Neural cell (in vitro differentiated cells): ENCODE data around the gene TBPL2.

Experiments
- CTCF ChIP-seq: fragments of 450-650 bp; IDR thresholded peaks from 2 replicates; pipeline ENCODE4 v1.5.1; 2014; ENCODE audit warnings: antibody characterized with exemption, mild to moderate bottlenecking, moderate library complexity; ENCODE audit not compliant: poor library complexity, severe bottlenecking
- EP300 ChIP-seq: fragments of 450-650 bp; conservative IDR thresholded peaks from 2 replicates; pipeline ENCODE4 v1.6.1; 2014; ENCODE audit warnings: antibody characterized with exemption, mild to moderate bottlenecking, moderate library complexity; ENCODE audit not compliant: poor library complexity, severe bottlenecking
- EZH2 ChIP-seq: fragments of 200-600, 300-800 bp; shearing (Covaris generic), sonication (generic); IDR thresholded peaks from 2 replicates; pipeline ENCODE4 v1.6.1; 2014; ENCODE audit warnings: antibody characterized with exemption, low read length, borderline replicate concordance, mild to moderate bottlenecking; ENCODE audit not compliant: insufficient read depth, poor library complexity, severe bottlenecking
- MXI1 ChIP-seq: fragments of 450-650 bp; conservative IDR thresholded peaks from 2 replicates; pipeline ENCODE4 v1.6.1; 2014; ENCODE audit warnings: antibody characterized with exemption, mild to moderate bottlenecking; ENCODE audit not compliant: poor library complexity, severe bottlenecking
- POLR2AphosphoS5 ChIP-seq: IDR thresholded peaks from 2 replicates; pipeline ENCODE4 v1.6.1; 2012
- RAD21 ChIP-seq: fragments of 450-650 bp; conservative IDR thresholded peaks from 2 replicates; pipeline ENCODE4 v1.6.1; 2014; ENCODE audit warnings: antibody characterized with exemption, mild to moderate bottlenecking, moderate library complexity
- SMC3 ChIP-seq: fragments of 450-650 bp; conservative IDR thresholded peaks from 2 replicates; pipeline ENCODE4 v1.6.1; 2014; ENCODE audit warnings: antibody characterized with exemption, mild to moderate bottlenecking, moderate library complexity; ENCODE audit not compliant: poor library complexity
- TAF1 ChIP-seq: IDR thresholded peaks from 2 replicates; pipeline ENCODE4 v1.6.1; 2012; ENCODE audit warnings: low read depth
- TF ChIP-seq, protein P1 (sequence below): IDR thresholded peaks from 2 replicates; pipeline ENCODE4 v1.6.1; 2012; ENCODE audit warnings: borderline replicate concordance

DNA sequence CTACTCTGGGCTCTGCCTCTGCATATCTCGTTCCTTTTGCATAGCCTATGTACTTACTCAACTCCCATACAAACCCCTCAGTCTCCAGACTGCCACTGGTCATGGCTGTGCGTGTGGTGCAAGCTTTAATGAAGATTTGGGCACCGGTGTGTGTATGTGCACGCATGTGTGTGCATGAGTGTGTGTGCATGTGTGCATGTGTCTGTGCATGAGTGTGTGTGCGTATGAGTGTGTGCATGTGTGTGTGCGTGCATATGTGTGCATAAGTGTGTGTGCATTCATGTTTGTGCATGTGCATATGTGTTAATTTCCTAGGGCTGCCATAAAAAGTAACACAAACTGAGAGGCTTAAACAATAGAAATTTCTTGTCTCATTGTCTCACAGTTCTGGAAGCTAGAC lies 17.1 kb upstream of the TBPL2 start:
- TF ChIP-seq CTCF (no peak), EP300 (no peak), POLR2AphosphoS5 (no peak), EZH2 (no peak), RAD21 (no peak), SMC3 (no peak), TAF1 (no peak), MXI1 (no peak)
- TF ChIP-seq, protein P1, sequence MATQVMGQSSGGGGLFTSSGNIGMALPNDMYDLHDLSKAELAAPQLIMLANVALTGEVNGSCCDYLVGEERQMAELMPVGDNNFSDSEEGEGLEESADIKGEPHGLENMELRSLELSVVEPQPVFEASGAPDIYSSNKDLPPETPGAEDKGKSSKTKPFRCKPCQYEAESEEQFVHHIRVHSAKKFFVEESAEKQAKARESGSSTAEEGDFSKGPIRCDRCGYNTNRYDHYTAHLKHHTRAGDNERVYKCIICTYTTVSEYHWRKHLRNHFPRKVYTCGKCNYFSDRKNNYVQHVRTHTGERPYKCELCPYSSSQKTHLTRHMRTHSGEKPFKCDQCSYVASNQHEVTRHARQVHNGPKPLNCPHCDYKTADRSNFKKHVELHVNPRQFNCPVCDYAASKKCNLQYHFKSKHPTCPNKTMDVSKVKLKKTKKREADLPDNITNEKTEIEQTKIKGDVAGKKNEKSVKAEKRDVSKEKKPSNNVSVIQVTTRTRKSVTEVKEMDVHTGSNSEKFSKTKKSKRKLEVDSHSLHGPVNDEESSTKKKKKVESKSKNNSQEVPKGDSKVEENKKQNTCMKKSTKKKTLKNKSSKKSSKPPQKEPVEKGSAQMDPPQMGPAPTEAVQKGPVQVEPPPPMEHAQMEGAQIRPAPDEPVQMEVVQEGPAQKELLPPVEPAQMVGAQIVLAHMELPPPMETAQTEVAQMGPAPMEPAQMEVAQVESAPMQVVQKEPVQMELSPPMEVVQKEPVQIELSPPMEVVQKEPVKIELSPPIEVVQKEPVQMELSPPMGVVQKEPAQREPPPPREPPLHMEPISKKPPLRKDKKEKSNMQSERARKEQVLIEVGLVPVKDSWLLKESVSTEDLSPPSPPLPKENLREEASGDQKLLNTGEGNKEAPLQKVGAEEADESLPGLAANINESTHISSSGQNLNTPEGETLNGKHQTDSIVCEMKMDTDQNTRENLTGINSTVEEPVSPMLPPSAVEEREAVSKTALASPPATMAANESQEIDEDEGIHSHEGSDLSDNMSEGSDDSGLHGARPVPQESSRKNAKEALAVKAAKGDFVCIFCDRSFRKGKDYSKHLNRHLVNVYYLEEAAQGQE = no peak
